Measurements from ENCODE around the gene RNU5D-1. TPM values are rescaled to one million over a fixed set of nuclear protein-coding genes. Genes with fewer than 3 reads are reported as not detected.
A peak's percentile ranks its signal among the peaks of the same experiment; 100 is the strongest.

The RNU5D-1 gene
- total RNA-seq, 1 experiment from 2014 or later = not detected

GRCh38 chr1:44721485-44722361, 9.2 kb downstream of the RNU5D-1 start (continued):
- TF ChIP-seq PREB (CRISPR knock-in tag; IDR thresholded peaks at IDR 0.05; ENCODE audit: borderline replicate concordance) (peak; percentile 97; the same call in 1 of the 2 replicates), ZNF232 (CRISPR knock-in tag; IDR thresholded peaks at IDR 0.05) (peak; percentile 93), SMAD3 (CRISPR knock-in tag; IDR thresholded peaks at IDR 0.05; ENCODE audit: borderline replicate concordance) (peak; percentile 96), MLX (CRISPR knock-in tag; IDR thresholded peaks at IDR 0.05) (peak; percentile 95; the same call in 1 of the 2 replicates), TCF7 (CRISPR knock-in tag; IDR thresholded peaks at IDR 0.05; ENCODE audit: low read depth) (0 out of 2 replicates have a peak, but pooled peaks have one; percentile 69), RORB (CRISPR knock-in tag; IDR thresholded peaks at IDR 0.05) (no peak), ZSCAN18 (CRISPR knock-in tag; IDR thresholded peaks at IDR 0.05) (peak; percentile 70; the same call in 1 of the 2 replicates), MYBL2 (CRISPR knock-in tag; IDR thresholded peaks at IDR 0.05) (peak; percentile 87), ZBTB43 (CRISPR knock-in tag; IDR thresholded peaks at IDR 0.05) (peak; percentile 87; the same call in 1 of the 2 replicates), USF2 (CRISPR knock-in tag; IDR thresholded peaks at IDR 0.05) (no peak), IRF2 (CRISPR knock-in tag; IDR thresholded peaks at IDR 0.05; ENCODE audit: borderline replicate concordance, low read depth) (no peak), NR1H2 (CRISPR knock-in tag; IDR thresholded peaks at IDR 0.05) (0 out of 2 replicates have a peak, but pooled peaks have one; percentile 48), FOXJ3 (CRISPR knock-in tag; IDR thresholded peaks at IDR 0.05; ENCODE audit: borderline replicate concordance) (peak; percentile 88; the same call in 1 of the 2 replicates), ZNF396 (CRISPR knock-in tag; IDR thresholded peaks at IDR 0.05; ENCODE audit: borderline replicate concordance) (no peak), ZNF671 (CRISPR knock-in tag; IDR thresholded peaks at IDR 0.05) (peak; percentile 100), GTF2I (CRISPR knock-in tag; conservative IDR thresholded peaks at IDR 0.05) (peak; percentile 69; the same call in 1 of the 2 replicates), OVOL2 (CRISPR knock-in tag; IDR thresholded peaks at IDR 0.05; ENCODE audit: borderline replicate concordance) (no peak), NFE2L1 (CRISPR knock-in tag; IDR thresholded peaks at IDR 0.05) (peak; percentile 92), ZNF263 (CRISPR knock-in tag; IDR thresholded peaks at IDR 0.05; ENCODE audit: low read depth) (0 out of 2 replicates have a peak, but pooled peaks have one; percentile 40), ATF1 (CRISPR knock-in tag; IDR thresholded peaks at IDR 0.05) (peak; percentile 91; the same call in 1 of the 2 replicates), PRDM15 (CRISPR knock-in tag; IDR thresholded peaks at IDR 0.05) (no peak), JAZF1 (CRISPR knock-in tag; IDR thresholded peaks at IDR 0.05) (no peak), ATF2 (CRISPR knock-in tag; IDR thresholded peaks at IDR 0.05; ENCODE audit: borderline replicate concordance, low read depth) (0 out of 2 replicates have a peak, but pooled peaks have one; percentile 42), FOXK1 (CRISPR knock-in tag; IDR thresholded peaks at IDR 0.05) (peak; percentile 78), HMGA2 (CRISPR knock-in tag; IDR thresholded peaks at IDR 0.05) (no peak), CBFB (CRISPR knock-in tag; IDR thresholded peaks at IDR 0.05; ENCODE audit: low read depth) (no peak), IRF1 (CRISPR knock-in tag; IDR thresholded peaks at IDR 0.05) (peak; percentile 95)
